Cortex of kidney (tissue), 1 donor: Measurements from ENCODE around the gene GPR27.

ENCODE experiments used
- DNase-seq: peaks from one replicate; lab custom pipeline; 2025; lab: John Stamatoyannopoulos, UW

The GPR27 gene

GRCh38 chr3:71733319-71733718 is 20.3 kb upstream of the GPR27 start:
- DNase-seq: no peak

DNA sequence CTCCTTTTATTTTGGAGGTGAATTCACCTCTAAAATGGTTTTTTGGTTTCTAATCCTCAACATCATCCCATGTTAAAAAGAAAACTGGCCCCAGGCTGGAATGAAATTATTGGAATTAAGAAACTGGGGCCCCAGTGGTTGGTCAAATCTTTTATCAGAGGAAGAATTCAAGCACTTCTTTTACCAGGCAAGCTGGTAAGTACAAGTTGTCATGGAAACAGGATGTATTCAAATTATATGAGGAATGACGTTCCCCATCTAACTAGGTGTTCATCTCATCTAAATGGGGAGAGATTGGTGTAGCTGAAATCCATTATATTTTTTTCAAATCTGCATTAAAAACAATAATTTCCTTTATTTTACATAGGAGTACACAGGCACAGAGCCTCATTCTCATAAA is 18.8 kb upstream of the GPR27 start:
- no peak for DNase-seq

DNA sequence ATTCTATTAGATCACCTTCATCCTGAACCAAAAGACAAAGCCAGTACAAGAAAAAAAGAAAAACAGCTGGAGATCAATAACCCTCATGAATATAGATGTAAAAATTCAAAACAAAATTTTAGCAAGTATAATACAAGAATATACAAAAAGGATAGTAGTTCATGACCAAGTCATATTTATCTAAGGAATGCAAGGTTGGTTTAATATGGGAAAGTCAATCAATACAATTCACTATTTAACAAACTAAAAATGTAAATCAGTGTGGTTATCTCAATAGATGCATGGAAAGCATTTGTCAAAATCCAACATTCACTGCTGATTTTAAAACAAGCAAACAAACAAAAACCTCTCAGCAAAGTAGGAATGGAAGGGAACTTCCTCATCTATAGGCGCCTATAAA is 11.0 kb upstream of the GPR27 start:
- DNase-seq: no peak

DNA sequence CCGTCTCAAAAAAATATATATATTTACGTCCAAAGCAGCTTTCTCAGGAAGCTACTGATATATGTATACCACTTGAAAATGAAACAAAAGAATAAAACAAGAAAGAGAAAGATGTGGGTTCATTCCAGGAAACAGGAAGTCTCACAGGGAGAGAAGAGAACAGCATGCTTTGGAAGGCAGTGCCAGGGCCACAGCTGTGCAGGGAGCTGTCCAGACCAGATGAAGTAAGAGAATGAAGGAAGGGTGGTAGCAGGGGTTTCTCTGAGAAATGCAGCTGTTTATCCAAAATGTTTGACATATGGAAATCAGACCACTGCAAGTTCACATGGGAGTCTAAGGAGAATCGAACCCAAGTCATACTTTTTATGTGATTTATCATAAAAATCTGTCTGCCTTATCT is 8.9 kb upstream of the GPR27 start:
- no peak for DNase-seq

- DNase-seq: no peak
Observed at GRCh38 chr3:71751602-71752001, 2.1 kb upstream of the GPR27 start.

DNA sequence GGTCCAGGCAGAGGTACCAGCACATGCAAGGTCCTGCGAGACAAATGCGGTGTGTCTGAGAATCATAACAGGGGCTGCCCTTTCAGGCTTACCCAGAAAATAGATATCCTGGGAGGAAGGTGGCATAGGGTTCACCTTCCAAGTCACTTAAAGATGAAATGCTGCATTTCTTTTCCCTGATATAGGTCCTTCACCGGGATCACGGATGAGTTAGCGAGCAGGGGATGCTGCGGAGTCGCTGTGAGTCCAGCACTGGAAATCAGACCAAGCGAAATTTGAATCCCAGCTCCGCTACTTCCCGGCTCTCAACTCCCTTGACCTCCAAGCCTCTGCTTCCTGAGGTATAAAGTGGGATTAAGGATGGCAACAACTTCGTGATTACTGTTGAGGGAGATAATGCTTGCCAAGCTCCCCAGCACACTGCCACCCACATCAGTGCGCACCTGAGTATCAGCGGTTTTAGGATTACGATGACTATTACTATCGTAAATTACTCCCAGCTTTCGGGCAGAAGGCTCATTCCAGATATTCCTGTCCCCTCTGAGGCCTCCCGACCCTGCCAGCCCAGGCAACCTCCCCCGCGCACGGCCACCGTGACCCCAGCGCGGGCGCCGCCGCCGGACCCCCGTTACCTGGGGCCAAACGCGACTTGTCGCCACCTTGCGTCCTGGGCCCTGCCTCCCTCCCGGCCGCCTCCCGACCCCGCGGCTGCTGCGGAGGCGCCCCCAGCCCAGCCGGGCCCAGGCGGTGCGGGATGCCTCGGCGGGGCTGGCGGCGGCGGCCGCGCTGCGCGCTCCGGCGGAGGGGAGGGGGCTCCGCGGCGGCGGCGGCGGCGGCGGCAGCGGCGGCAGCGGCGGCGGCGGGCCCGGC is 589 bp upstream of the GPR27 start:
- DNase-seq: no peak

DNA sequence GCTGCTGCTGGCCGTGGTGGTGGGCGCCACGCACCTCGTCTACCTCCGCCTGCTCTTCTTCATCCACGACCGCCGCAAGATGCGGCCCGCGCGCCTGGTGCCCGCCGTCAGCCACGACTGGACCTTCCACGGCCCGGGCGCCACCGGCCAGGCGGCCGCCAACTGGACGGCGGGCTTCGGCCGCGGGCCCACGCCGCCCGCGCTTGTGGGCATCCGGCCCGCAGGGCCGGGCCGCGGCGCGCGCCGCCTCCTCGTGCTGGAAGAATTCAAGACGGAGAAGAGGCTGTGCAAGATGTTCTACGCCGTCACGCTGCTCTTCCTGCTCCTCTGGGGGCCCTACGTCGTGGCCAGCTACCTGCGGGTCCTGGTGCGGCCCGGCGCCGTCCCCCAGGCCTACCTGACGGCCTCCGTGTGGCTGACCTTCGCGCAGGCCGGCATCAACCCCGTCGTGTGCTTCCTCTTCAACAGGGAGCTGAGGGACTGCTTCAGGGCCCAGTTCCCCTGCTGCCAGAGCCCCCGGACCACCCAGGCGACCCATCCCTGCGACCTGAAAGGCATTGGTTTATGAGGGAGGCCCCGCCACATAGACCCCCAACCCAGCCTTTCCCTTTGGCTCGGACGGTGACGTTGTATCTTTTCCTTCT is 1.1 kb downstream of the GPR27 start:
- DNase-seq: no peak

DNA sequence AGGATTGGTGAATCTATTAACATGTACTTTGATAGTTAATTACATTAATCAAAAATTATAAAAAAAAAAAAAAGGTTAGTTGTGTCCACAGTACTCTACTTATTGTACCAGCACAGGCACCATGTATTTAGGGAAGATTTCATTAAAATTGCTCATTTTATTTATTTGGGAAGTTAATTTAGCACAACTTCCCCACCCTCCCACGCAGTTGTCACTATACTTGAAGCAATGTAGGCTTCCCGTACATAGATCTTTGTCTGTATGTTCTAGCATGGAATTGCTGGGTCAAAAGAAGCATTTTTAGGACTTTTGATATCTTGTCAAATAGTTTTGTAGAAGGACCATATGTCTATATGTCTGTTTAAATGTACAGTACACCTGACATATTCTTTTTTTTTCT is 4.4 kb downstream of the GPR27 start:
- DNase-seq: no peak

- DNase-seq: no peak
Observed at GRCh38 chr3:71759401-71759800, 5.7 kb downstream of the GPR27 start.

DNA sequence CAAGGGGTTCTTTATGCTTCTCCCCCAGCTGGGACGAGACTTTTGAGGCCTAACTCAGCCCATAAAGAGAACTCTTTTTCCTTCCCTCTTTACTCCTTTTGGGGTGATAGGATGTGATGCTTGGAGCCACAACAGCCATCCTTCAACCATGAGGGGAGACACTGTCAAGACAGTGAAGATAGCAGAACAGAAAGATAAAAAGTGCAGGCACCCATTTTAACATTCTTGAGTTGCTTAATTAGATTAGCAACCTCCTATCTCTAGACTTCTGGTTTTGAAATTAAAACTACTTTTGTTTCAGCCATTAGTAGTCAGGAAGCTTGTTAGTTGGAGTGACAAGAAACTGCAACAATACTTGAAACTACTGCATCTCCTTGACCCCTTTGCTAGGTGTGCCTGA is 6.5 kb downstream of the GPR27 start:
- no peak for DNase-seq

- no peak for DNase-seq
Observed at GRCh38 chr3:71763426-71763825, 9.8 kb downstream of the GPR27 start.

- no peak for DNase-seq
Observed at GRCh38 chr3:71771126-71771525, 17.5 kb downstream of the GPR27 start.

GRCh38 chr3:71771884-71772283 is 18.2 kb downstream of the GPR27 start:
- DNase-seq: no peak

DNA sequence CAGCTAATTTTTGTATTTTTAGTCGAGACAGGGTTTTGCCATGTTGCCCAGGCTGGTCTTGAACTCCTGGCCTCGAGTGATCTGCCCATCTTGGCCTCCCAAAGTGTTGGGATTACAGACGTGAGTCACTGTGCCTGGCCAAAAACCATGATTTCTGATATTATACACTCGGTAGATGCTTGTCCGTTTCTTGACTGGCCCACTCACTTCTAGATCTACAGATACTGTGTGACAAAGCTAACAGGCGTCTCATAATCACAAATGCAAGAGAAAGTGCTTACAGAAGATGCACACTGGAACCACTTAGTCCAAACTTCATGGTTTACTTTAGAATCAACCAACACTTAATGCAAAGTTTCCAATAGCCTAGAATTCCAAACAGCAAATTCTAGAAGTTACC is 22.9 kb downstream of the GPR27 start:
- DNase-seq: no peak

DNA sequence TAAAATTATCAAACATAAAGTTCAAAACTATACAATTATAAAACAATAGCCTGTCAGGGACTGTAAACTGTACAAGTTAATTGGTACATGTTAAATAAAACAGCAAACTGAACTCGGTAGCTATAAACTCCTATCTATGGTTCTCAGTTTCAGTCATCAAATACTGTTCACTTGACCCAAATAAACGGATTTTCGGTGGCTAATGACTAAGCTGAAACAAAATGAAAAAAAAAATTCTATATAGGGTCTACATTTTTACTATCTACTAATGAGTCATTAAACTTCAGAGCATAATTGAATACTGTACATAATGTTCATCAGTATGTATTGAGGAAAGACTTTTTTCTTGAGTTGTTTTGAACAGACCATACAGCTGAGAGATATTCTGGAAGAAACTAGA is 24.7 kb downstream of the GPR27 start:
- no peak for DNase-seq

- no peak for DNase-seq
Observed at GRCh38 chr3:71779674-71780377, 26.2 kb downstream of the GPR27 start.

- no peak for DNase-seq
Observed at GRCh38 chr3:71780430-71780829, 26.8 kb downstream of the GPR27 start.

DNA sequence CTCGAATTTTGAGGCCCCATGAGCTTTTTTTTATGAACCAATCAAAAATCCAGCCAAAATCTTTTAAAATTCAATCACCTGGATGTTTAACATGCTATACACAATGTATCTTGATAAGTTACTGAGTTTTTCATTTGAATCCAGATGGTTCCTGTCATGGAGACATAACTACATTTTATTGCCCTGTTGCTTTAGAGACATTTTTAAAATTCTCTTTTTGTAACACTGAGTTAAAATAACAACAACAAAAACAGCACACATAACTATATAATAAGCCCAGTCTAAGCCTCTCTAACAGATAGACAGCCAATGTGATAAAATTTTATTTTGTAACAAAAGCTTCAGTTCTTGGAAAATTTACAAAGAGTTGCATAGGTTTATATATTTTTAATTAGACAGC is 29.5 kb downstream of the GPR27 start:
- DNase-seq: no peak

- DNase-seq: no peak
Observed at GRCh38 chr3:71784201-71784913, 30.7 kb downstream of the GPR27 start.

- DNase-seq: no peak
Observed at GRCh38 chr3:71784914-71785531, 31.4 kb downstream of the GPR27 start, which contains the start of gene PROK2. Gene PROK2 (minus strand): TSS chr3:71785148. CDS start chr3:71785052, 96 bp downstream.

DNA sequence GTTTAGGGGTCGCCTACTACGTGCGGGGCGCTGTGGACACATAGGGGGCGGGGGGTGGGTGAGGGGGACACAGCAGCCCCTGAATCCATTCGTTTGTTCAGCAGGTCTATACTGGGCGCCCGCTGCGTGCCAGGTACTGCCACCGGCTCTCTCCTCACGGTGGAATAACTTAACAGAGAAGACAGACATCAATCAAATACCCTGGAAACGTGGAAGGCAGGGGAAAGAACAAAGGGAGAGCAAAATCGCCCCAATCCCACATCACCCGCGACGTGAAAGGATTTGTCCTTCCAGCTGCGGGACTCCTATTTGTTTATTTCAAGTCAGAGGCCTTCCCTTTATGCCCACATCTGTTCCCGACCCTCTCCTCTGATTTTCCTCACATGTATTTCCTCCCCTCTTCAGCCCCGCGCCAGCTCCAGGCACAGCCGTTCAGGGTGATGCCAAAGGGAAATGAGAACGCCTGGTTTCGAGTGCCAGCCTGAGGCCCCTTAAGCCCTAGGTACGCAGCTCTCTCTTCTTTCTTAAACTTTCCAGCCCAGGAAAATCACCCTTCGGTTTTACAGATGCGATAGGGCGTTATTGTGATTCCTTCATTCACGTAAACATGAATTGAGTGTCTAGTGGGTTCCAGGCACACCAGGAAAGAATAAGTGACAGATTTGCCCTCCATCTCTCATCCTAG is 32.0 kb downstream of the GPR27 start:
- no peak for DNase-seq
